ENCODE data around the gene BHLHE23.

DNA sequence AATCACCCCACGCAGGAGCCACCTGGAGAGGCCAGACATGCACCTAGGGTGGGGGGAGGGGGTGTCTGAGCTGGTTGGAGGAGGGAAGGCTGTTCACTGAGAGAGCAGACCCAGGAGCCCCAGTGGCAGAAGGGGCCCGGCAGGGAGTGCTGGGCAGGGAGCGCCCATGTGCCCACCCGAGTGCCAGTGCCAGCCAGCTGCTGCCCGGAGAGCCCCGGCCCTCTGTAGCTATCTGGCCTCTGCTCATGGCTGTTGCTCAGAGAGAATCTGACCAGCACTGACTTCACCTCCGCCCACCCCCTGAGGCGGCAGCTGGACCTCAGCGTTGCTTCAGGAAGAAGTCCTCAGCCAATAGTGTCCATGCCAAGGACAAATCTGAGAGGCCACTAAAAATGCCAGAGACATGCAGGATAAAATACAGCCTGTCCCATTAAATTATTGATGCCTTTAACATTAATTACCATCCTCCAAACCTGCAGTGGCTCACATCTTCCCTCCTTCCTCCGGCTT is 31.5 kb downstream of the BHLHE23 start:
- TF ChIP-seq, protein P1, sequence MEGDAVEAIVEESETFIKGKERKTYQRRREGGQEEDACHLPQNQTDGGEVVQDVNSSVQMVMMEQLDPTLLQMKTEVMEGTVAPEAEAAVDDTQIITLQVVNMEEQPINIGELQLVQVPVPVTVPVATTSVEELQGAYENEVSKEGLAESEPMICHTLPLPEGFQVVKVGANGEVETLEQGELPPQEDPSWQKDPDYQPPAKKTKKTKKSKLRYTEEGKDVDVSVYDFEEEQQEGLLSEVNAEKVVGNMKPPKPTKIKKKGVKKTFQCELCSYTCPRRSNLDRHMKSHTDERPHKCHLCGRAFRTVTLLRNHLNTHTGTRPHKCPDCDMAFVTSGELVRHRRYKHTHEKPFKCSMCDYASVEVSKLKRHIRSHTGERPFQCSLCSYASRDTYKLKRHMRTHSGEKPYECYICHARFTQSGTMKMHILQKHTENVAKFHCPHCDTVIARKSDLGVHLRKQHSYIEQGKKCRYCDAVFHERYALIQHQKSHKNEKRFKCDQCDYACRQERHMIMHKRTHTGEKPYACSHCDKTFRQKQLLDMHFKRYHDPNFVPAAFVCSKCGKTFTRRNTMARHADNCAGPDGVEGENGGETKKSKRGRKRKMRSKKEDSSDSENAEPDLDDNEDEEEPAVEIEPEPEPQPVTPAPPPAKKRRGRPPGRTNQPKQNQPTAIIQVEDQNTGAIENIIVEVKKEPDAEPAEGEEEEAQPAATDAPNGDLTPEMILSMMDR (IDR thresholded peaks at IDR 0.05 in 4 of 5, conservative IDR thresholded peaks at IDR 0.05 in 1 of 5): no peak
- no peak for TF ChIP-seq POLR2A (IDR thresholded peaks at IDR 0.05)

Data from gastrocnemius medialis (tissue), 4 donors.